HepG2 (cell line): Measurements from ENCODE around the gene S100Z. TPM values are rescaled to one million over a fixed set of nuclear protein-coding genes. Genes with fewer than 3 reads are reported as not detected.

Experiments used
- ELF1 ChIP-seq: sonication (generic); formaldehyde crosslinking; IDR thresholded peaks from 2 replicates; pipeline ENCODE4 v1.4.0; 2020; ENCODE audit warnings: missing genetic modification reagents
- HIC2 ChIP-seq: sonication (generic); formaldehyde crosslinking; IDR thresholded peaks from 2 replicates; pipeline ENCODE4 v1.9.0; 2022; ENCODE audit warnings: low read depth, missing genetic modification reagents
- MIER2 ChIP-seq: IDR thresholded peaks from 2 replicates; pipeline ENCODE4 v1.6.1; 2016; ENCODE audit warnings: missing biosample characterization, missing genetic modification reagents
- MZF1 ChIP-seq: sonication (generic); formaldehyde crosslinking; IDR thresholded peaks from 2 replicates; pipeline ENCODE4 v1.8.1; 2023; ENCODE audit warnings: mild to moderate bottlenecking, missing genetic modification reagents, borderline replicate concordance
- NFIB ChIP-seq: sonication (generic); formaldehyde crosslinking; IDR thresholded peaks from 2 replicates; pipeline ENCODE4 v1.9.0; 2021; ENCODE audit warnings: missing genetic modification reagents, mild to moderate bottlenecking, borderline replicate concordance
- SOX6 ChIP-seq, 2 experiments: fragments of 450-650 bp in 1 of 2; sonication (generic) in 1 of 2; formaldehyde crosslinking in 1 of 2; IDR thresholded peaks; 2 replicates each; pipeline versions ENCODE4 v1.4.0 to v1.6.1; 2017 to 2020; ENCODE audit warnings: antibody characterized with exemption in 1 of 2, mild to moderate bottlenecking in 1 of 2, missing genetic modification reagents in 1 of 2
- TMF1 ChIP-seq: sonication (generic); formaldehyde crosslinking; IDR thresholded peaks from 2 replicates; pipeline ENCODE4 v1.8.1; 2022; ENCODE audit warnings: low read depth, missing genetic modification reagents
- ZBTB2 ChIP-seq: sonication (generic); formaldehyde crosslinking; IDR thresholded peaks from 2 replicates; pipeline ENCODE4 v1.8.0; 2022; ENCODE audit warnings: low read depth, missing genetic modification reagents
- ZFAT ChIP-seq: sonication (generic); formaldehyde crosslinking; conservative IDR thresholded peaks from 2 replicates; pipeline ENCODE4 v1.8.1; 2023; ENCODE audit warnings: missing genetic modification reagents, inconsistent platforms
- ZFY ChIP-seq: sonication (generic); formaldehyde crosslinking; IDR thresholded peaks from 2 replicates; pipeline ENCODE4 v1.4.0; 2020; ENCODE audit warnings: missing genetic modification reagents
- ZIK1 ChIP-seq: sonication (generic); formaldehyde crosslinking; IDR thresholded peaks from 2 replicates; pipeline ENCODE4 v1.5.0; 2020; ENCODE audit warnings: mild to moderate bottlenecking, low read depth, missing genetic modification reagents, borderline replicate concordance
- ZNF18 ChIP-seq: sonication (generic); formaldehyde crosslinking; IDR thresholded peaks from 2 replicates; pipeline ENCODE4 v1.8.0; 2022; ENCODE audit warnings: mild to moderate bottlenecking, missing genetic modification reagents; ENCODE audit not compliant: insufficient replicate concordance
- ZNF205 ChIP-seq: IDR thresholded peaks from 2 replicates; pipeline ENCODE4 v1.6.1; 2018; ENCODE audit warnings: missing biosample characterization, missing genetic modification reagents
- ZNF337 ChIP-seq: sonication (generic); formaldehyde crosslinking; IDR thresholded peaks from 2 replicates; pipeline ENCODE4 v1.5.1; 2020; ENCODE audit warnings: missing genetic modification reagents, low read depth, mild to moderate bottlenecking, borderline replicate concordance
- ZNF644 ChIP-seq: IDR thresholded peaks from 2 replicates; pipeline ENCODE4 v1.6.1; 2016; ENCODE audit warnings: low read depth
- ZNF709 ChIP-seq: sonication (generic); formaldehyde crosslinking; IDR thresholded peaks from 2 replicates; pipeline ENCODE4 v1.5.0; 2020; ENCODE audit warnings: mild to moderate bottlenecking, missing genetic modification reagents
- ZSCAN21 ChIP-seq: sonication (generic); formaldehyde crosslinking; IDR thresholded peaks from 2 replicates; pipeline ENCODE4 v1.8.0; 2022; ENCODE audit warnings: mild to moderate bottlenecking, missing genetic modification reagents, moderate library complexity, borderline replicate concordance
- polyA plus RNA-seq, 8 experiments: library from polyadenylated mRNA; depleted of rRNA in 3 of 8; stranded (reverse) in 7 of 8; unstranded in 1 of 8; fragments of >200 nt; fragmentation: Illumina TruSeq in 4 of 8; extraction: Trizol in 4 of 8; gene quantifications; 2 replicates each; pipeline versions ENCODE4 v1.2.1 to v1.2.3, GENCODE V29; 2011 to 2016; ENCODE audit warnings: low read depth in 4 of 8, missing spikeins in 1 of 8, mixed read lengths in 1 of 8; ENCODE audit not compliant: insufficient read depth in 1 of 8
- total RNA-seq, 5 experiments: library from RNA; depleted of rRNA; stranded (reverse); fragments of >200 nt; fragmentation: Illumina TruSeq; extraction: Trizol; gene quantifications; 2 replicates each; pipeline ENCODE4 v1.2.3, GENCODE V29; 2016; ENCODE audit warnings: low read depth in 1 of 5
- TF ChIP-seq, protein P1 (sequence below): sonication (generic); formaldehyde crosslinking; IDR thresholded peaks from 2 replicates; pipeline ENCODE4 v1.9.0; 2021; ENCODE audit warnings: mild to moderate bottlenecking, missing genetic modification reagents

S100Z gene
- total and polyA plus RNA-seq, 2 of the 13 experiments (the other 11 are each of a cell fraction or from before 2014, with no cell fraction given) = 0.22 TPM; not detected in 1

GRCh38 chr5:76819851-76820525, 29.8 kb upstream of the S100Z start (continued):
- TF ChIP-seq ZSCAN21 (no peak), ZNF337 (CRISPR knock-in tag) (no peak), MZF1 (no peak), ZNF18 (CRISPR knock-in tag) (no peak), ZFAT (CRISPR knock-in tag) (no peak), NFIB (no peak), ZIK1 (no peak), ELF1 (CRISPR knock-in tag) (0 out of 2 replicates have a peak, but pooled peaks have one; percentile 10), SOX6 (IDR thresholded peaks at IDR 0.05) (no peak), SOX6 (CRISPR knock-in tag; IDR thresholded peaks at IDR 0.05) (0 out of 2 replicates have a peak, but pooled peaks have one; percentile 11), ZFY (CRISPR knock-in tag) (peak; percentile 71), TMF1 (no peak), ZNF709 (no peak), ZBTB2 (no peak), ZNF644 (CRISPR knock-in tag) (no peak), HIC2 (CRISPR knock-in tag) (no peak; the same call in 1 of the 2 replicates), ZNF205 (CRISPR knock-in tag) (peak; percentile 50; the same call in 1 of the 2 replicates), MIER2 (CRISPR knock-in tag) (no peak)
- TF ChIP-seq, protein P1, sequence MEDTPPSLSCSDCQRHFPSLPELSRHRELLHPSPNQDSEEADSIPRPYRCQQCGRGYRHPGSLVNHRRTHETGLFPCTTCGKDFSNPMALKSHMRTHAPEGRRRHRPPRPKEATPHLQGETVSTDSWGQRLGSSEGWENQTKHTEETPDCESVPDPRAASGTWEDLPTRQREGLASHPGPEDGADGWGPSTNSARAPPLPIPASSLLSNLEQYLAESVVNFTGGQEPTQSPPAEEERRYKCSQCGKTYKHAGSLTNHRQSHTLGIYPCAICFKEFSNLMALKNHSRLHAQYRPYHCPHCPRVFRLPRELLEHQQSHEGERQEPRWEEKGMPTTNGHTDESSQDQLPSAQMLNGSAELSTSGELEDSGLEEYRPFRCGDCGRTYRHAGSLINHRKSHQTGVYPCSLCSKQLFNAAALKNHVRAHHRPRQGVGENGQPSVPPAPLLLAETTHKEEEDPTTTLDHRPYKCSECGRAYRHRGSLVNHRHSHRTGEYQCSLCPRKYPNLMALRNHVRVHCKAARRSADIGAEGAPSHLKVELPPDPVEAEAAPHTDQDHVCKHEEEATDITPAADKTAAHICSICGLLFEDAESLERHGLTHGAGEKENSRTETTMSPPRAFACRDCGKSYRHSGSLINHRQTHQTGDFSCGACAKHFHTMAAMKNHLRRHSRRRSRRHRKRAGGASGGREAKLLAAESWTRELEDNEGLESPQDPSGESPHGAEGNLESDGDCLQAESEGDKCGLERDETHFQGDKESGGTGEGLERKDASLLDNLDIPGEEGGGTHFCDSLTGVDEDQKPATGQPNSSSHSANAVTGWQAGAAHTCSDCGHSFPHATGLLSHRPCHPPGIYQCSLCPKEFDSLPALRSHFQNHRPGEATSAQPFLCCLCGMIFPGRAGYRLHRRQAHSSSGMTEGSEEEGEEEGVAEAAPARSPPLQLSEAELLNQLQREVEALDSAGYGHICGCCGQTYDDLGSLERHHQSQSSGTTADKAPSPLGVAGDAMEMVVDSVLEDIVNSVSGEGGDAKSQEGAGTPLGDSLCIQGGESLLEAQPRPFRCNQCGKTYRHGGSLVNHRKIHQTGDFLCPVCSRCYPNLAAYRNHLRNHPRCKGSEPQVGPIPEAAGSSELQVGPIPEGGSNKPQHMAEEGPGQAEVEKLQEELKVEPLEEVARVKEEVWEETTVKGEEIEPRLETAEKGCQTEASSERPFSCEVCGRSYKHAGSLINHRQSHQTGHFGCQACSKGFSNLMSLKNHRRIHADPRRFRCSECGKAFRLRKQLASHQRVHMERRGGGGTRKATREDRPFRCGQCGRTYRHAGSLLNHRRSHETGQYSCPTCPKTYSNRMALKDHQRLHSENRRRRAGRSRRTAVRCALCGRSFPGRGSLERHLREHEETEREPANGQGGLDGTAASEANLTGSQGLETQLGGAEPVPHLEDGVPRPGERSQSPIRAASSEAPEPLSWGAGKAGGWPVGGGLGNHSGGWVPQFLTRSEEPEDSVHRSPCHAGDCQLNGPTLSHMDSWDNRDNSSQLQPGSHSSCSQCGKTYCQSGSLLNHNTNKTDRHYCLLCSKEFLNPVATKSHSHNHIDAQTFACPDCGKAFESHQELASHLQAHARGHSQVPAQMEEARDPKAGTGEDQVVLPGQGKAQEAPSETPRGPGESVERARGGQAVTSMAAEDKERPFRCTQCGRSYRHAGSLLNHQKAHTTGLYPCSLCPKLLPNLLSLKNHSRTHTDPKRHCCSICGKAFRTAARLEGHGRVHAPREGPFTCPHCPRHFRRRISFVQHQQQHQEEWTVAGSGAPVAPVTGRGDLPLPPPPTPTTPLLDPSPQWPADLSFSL (CRISPR knock-in tag) = no peak
